Panc1 (cell line): ENCODE data around the gene ASCC1. TPM values are rescaled to one million over a fixed set of nuclear protein-coding genes. Genes with fewer than 3 reads are reported as not detected.

Source experiments
- ATAC-seq: fragments of 200-7000 bp; cut with Tn5 transposase; 2 replicates; pipeline ENCODE4 v1.9.1; 2020; ENCODE audit warnings: mild to moderate bottlenecking, moderate library complexity
- BruUV-seq: library from RNA; stranded (reverse); fragments of 400-500 nt; replicated peaks from 2 replicates; lab custom pipeline; 2021; lab: Mats Ljungman, UMichigan
- CTCF ChIA-PET: fragments of 300-600 bp; sonication (Branson Sonifier 250); formaldehyde crosslinking; loops from one replicate; lab custom pipeline; 2022; ENCODE audit warnings: antibody characterized with exemption; lab: Charles Lee
- POLR2A ChIA-PET: fragments of 300-600 bp; sonication (Branson Sonifier 250); formaldehyde crosslinking; loops from one replicate; lab custom pipeline; 2022; ENCODE audit warnings: antibody characterized with exemption; lab: Charles Lee
- DNase-seq: peaks from one replicate; pipeline ENCODE4 v3.0.0-alpha.2; 2010; ENCODE audit warnings: low read depth, low spot score
- H3K27ac ChIP-seq: 2 replicates; pipeline ENCODE4 v1.5.1; 2011; ENCODE audit warnings: mild to moderate bottlenecking, low read length, inconsistent platforms
- H3K27me3 ChIP-seq: fragments of 200-500 bp; sonication (Bioruptor generic); 2 replicates; pipeline ENCODE4 v1.6.0; 2014; ENCODE audit warnings: low read length, inconsistent platforms; ENCODE audit not compliant: control insufficient read depth, insufficient read depth
- H3K36me3 ChIP-seq: fragments of 200-500 bp; sonication (Bioruptor generic); 2 replicates; pipeline ENCODE4 v1.5.1; 2014; ENCODE audit warnings: inconsistent platforms, mild to moderate bottlenecking, low read length, moderate library complexity; ENCODE audit not compliant: control insufficient read depth, insufficient read depth
- H3K4me1 ChIP-seq: 2 replicates; pipeline ENCODE4 v1.5.1; 2011; ENCODE audit warnings: inconsistent platforms, mild to moderate bottlenecking, low read length, moderate library complexity; ENCODE audit not compliant: control insufficient read depth, insufficient read depth
- H3K4me3 ChIP-seq, 2 experiments: 2 replicates each; pipeline ENCODE4 v1.5.1; 2011 to 2012; ENCODE audit warnings: low read depth in 2 of 2, low read length in 2 of 2, mild to moderate bottlenecking in 2 of 2, inconsistent platforms in 1 of 2, moderate library complexity in 1 of 2
- H3K9me3 ChIP-seq: fragments of 200-500 bp; sonication (Bioruptor generic); 2 replicates; pipeline ENCODE4 v1.5.1; 2014; ENCODE audit warnings: low read depth, mild to moderate bottlenecking, inconsistent platforms, low read length, moderate library complexity; ENCODE audit not compliant: control insufficient read depth, insufficient read depth
- POLR2AphosphoS5 ChIP-seq: IDR thresholded peaks from 2 replicates; pipeline ENCODE4 v1.6.1; 2012; ENCODE audit warnings: mild to moderate bottlenecking, low read depth, low read length, moderate library complexity
- SIN3A ChIP-seq: IDR thresholded peaks from 2 replicates; pipeline ENCODE4 v1.6.1; 2012; ENCODE audit warnings: low read depth, mild to moderate bottlenecking, low read length, moderate library complexity, borderline replicate concordance; ENCODE audit not compliant: insufficient read depth
- TCF7L2 ChIP-seq: IDR thresholded peaks from 2 replicates; pipeline ENCODE4 v1.6.1; 2011; ENCODE audit warnings: mild to moderate bottlenecking, low read depth, low read length, inconsistent platforms
- in situ Hi-C: cut with HindIII; loops from 2 replicates; pipeline ENCODE4 v1.10.0; 2016; ENCODE audit warnings: low sequenced_read_pairs, low pct_unique_long_range_greater_than_20kb
- intact Hi-C: fragments of 100-400 bp; cut with micrococcal nuclease; formaldehyde crosslinking; loops from one replicate; pipeline ENCODE4 v1.10.0; 2022; ENCODE audit not compliant: unreplicated experiment
- total RNA-seq: library from RNA; stranded (reverse); gene quantifications from one replicate; pipeline ENCODE4 v1.2.1, GENCODE V29; 2021; ENCODE audit not compliant: unreplicated experiment
- TF ChIP-seq, protein P1 (sequence below), 2 experiments: IDR thresholded peaks; 2 replicates each; pipeline ENCODE4 v1.6.1; 2011 to 2012; ENCODE audit warnings: low read depth in 2 of 2, control low read depth in 1 of 2, low read length in 1 of 2, mild to moderate bottlenecking in 1 of 2, moderate library complexity in 1 of 2; ENCODE audit not compliant: insufficient read depth in 1 of 2
- TF ChIP-seq, protein P2 (sequence below): fragments of 450-650 bp; IDR thresholded peaks from 2 replicates; pipeline ENCODE4 v1.5.1; 2017; ENCODE audit warnings: mild to moderate bottlenecking

ASCC1 gene
- total RNA-seq, 1 experiment from 2014 or later = 114 TPM

DNA sequence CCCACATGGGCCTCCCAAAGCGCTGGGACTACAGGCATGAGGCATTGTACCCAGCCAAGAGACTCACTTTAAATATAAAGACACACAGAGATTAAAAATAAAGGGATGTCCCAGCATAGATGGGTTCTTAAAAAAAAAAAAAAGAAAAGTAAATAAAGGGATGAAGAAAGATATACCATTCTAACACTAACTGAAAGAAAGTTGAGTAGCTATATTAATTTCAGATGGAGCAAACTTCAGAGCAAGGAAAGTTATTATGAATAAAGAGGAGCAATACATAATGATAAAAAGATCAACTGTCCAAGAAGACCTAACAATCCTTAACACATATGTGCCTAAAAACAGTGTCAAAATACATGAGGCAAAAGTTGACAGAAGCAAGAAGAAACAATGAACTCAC is 94.7 kb downstream of the ASCC1 start:
- CTCF ChIA-PET = no interaction called here

DNA sequence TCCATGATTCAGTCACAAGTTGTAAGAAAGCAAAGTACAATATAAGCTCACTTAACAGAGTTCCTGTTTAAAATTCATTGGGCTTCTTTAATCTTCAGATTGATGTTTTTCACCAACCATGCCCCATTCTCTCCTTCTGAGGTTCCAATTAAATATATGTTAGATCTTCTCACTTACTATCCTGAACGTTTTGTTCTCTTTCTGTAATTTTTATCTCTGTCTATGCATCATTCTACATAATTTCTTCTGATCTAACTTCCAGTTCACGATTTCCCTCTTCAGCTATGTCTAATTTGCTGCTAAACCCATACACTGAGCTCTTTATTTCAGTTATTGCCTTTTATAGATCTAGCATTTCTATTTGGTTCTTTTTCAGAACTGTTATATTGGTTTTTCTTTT is 99.7 kb downstream of the ASCC1 start:
- ATAC-seq = no peak
- BruUV-seq = no TSS peak
- no peak overlapping the region; the same call in 1 of the 2 replicates for H3K27ac ChIP-seq
- ChIA-PET CTCF (no interaction called here), POLR2A (interaction anchor here (0.6 kb wide), 1 partner anchor 24 kb away, joined by 4 read pairs; no protein-coding TSS in a partner anchor)
- TF ChIP-seq SIN3A (no peak), TCF7L2 (no peak), POLR2AphosphoS5 (no peak)
- TF ChIP-seq, protein P1, sequence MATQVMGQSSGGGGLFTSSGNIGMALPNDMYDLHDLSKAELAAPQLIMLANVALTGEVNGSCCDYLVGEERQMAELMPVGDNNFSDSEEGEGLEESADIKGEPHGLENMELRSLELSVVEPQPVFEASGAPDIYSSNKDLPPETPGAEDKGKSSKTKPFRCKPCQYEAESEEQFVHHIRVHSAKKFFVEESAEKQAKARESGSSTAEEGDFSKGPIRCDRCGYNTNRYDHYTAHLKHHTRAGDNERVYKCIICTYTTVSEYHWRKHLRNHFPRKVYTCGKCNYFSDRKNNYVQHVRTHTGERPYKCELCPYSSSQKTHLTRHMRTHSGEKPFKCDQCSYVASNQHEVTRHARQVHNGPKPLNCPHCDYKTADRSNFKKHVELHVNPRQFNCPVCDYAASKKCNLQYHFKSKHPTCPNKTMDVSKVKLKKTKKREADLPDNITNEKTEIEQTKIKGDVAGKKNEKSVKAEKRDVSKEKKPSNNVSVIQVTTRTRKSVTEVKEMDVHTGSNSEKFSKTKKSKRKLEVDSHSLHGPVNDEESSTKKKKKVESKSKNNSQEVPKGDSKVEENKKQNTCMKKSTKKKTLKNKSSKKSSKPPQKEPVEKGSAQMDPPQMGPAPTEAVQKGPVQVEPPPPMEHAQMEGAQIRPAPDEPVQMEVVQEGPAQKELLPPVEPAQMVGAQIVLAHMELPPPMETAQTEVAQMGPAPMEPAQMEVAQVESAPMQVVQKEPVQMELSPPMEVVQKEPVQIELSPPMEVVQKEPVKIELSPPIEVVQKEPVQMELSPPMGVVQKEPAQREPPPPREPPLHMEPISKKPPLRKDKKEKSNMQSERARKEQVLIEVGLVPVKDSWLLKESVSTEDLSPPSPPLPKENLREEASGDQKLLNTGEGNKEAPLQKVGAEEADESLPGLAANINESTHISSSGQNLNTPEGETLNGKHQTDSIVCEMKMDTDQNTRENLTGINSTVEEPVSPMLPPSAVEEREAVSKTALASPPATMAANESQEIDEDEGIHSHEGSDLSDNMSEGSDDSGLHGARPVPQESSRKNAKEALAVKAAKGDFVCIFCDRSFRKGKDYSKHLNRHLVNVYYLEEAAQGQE (IDR thresholded peaks at IDR 0.05; ENCODE audit: insufficient read depth in 1 of 2, low read depth in 2 of 2, low read length in 1 of 2) = no peak
- TF ChIP-seq, protein P2, sequence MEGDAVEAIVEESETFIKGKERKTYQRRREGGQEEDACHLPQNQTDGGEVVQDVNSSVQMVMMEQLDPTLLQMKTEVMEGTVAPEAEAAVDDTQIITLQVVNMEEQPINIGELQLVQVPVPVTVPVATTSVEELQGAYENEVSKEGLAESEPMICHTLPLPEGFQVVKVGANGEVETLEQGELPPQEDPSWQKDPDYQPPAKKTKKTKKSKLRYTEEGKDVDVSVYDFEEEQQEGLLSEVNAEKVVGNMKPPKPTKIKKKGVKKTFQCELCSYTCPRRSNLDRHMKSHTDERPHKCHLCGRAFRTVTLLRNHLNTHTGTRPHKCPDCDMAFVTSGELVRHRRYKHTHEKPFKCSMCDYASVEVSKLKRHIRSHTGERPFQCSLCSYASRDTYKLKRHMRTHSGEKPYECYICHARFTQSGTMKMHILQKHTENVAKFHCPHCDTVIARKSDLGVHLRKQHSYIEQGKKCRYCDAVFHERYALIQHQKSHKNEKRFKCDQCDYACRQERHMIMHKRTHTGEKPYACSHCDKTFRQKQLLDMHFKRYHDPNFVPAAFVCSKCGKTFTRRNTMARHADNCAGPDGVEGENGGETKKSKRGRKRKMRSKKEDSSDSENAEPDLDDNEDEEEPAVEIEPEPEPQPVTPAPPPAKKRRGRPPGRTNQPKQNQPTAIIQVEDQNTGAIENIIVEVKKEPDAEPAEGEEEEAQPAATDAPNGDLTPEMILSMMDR = no peak
- no peak overlapping the region for H3K4me3 ChIP-seq
- H3K9me3 ChIP-seq = peaks cover 18% of the 10 kb centered on the region; the same call in 1 of the 2 replicates
- intact Hi-C loops = no loop called here
- H3K4me1 ChIP-seq = no peaks in the 10 kb centered on the region
- no peak for DNase-seq
- in situ Hi-C loops = no loop called here
- peaks cover 12% of the 10 kb centered on the region for H3K36me3 ChIP-seq
- no peaks in the 10 kb centered on the region for H3K27me3 ChIP-seq

More for the DNA sequence above, 94.7 kb downstream of the ASCC1 start:
- H3K9me3 ChIP-seq = peaks cover 17% of the 10 kb centered on the region; the same call in 1 of the 2 replicates
- H3K27ac ChIP-seq = no peak overlapping the region
- H3K4me3 ChIP-seq = no peak overlapping the region
- H3K27me3 ChIP-seq = no peaks in the 10 kb centered on the region
- H3K36me3 ChIP-seq = peaks cover 12% of the 10 kb centered on the region; the same call in 1 of the 2 replicates
- POLR2A ChIA-PET = no interaction called here
- intact Hi-C loops (loop anchor here (10.0 kb wide), 1 partner anchor 83 kb away; no protein-coding TSS in a partner anchor), in situ Hi-C loops (no loop called here)
- BruUV-seq = no TSS peak
- DNase-seq (no peak), ATAC-seq (no peak)
- H3K4me1 ChIP-seq = peaks cover 17% of the 10 kb centered on the region
- TF ChIP-seq POLR2AphosphoS5 = no peak
- TF ChIP-seq, protein P1 (IDR thresholded peaks at IDR 0.05; ENCODE audit: insufficient read depth in 1 of 2, low read depth in 2 of 2, low read length in 1 of 2) = no peak
- TF ChIP-seq SIN3A = no peak
- no peak for TF ChIP-seq TCF7L2
- TF ChIP-seq, protein P2 = no peak
